GM12873 (cell line): Measurements from ENCODE around the gene HCN1.

Experiments used
- TF ChIP-seq, protein P1 (sequence below): IDR thresholded peaks from 2 replicates; pipeline ENCODE4 v1.5.1; 2012; ENCODE audit warnings: low read depth, mild to moderate bottlenecking, moderate library complexity, low read length, control low read depth; ENCODE audit not compliant: insufficient read depth; ENCODE audit errors: missing control alignments

Gene HCN1

DNA sequence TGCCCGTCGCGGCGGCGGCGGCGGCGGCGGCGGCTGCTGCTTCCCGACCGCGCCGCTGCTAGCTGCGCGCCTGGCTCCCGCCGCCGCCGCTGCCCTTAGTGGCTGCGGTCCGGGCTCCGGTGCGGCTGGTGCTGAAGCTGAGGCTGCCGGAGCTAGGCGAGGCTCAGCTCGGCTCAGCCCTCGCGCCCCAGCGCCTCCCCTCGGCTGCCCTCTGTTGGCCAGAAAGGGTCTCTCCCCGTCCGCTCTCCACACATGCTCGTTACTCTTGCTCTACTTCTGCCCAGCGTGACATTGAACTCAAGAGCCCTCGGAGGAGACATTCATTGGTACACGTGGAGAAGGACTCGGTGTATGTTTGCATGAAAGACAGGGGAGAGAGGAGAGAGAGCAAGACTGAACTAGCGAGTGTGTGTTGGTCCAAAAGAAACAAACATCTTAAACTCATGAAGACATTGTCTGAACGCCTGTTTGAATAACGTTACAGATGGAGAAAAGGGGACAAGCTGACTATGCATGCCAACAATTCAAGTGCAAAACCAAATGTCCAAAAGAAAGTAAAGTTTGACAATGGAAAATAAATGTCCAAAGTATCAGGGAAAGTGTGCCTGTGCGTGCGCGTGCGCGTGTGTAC is at the start of gene HCN1:
HCN1 (minus strand) TSS at position 175 of the 631 bp plus-strand sequence.
- TF ChIP-seq, protein P1, sequence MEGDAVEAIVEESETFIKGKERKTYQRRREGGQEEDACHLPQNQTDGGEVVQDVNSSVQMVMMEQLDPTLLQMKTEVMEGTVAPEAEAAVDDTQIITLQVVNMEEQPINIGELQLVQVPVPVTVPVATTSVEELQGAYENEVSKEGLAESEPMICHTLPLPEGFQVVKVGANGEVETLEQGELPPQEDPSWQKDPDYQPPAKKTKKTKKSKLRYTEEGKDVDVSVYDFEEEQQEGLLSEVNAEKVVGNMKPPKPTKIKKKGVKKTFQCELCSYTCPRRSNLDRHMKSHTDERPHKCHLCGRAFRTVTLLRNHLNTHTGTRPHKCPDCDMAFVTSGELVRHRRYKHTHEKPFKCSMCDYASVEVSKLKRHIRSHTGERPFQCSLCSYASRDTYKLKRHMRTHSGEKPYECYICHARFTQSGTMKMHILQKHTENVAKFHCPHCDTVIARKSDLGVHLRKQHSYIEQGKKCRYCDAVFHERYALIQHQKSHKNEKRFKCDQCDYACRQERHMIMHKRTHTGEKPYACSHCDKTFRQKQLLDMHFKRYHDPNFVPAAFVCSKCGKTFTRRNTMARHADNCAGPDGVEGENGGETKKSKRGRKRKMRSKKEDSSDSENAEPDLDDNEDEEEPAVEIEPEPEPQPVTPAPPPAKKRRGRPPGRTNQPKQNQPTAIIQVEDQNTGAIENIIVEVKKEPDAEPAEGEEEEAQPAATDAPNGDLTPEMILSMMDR: peak; percentile 79

DNA sequence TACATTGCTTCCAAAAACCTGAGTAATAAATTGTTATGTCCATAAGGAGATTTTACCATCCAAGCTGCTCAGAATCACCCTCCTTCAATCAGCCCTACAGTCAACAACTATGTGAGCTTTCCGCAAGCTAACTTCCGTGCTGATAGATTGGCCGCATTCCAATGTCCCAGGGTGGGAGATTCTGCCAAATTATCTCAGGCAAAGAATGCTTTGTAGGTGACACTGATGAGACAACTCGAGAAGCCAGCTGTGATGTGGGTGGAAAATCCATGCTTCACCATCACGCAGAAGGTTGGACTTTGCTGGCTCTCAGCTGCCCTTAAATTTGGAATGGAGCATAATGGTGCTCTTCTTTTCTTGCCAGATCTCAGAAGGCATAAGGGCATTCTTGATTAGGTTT is 44.9 kb upstream of the HCN1 start:
- TF ChIP-seq, protein P1: no peak

DNA sequence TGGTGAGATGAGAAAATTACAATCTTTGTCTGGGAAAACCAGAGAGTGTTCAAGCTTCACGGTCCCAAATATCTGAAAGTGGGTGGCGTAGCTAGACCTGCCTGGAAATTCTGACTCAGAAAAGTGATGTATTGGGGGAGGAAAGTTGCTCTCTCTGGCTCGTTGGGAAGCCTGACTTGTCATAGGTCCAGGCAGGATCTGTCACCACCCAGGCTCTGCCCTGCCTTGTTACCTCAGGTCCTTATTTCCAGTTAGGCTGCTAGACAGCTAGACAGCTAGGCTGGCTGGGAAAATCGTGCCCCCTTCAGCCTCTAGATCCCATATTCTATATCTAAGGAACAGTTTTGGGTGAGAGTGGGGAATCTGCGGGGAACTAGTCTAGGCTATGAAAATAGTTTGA is 41.0 kb upstream of the HCN1 start:
- TF ChIP-seq, protein P1: no peak

DNA sequence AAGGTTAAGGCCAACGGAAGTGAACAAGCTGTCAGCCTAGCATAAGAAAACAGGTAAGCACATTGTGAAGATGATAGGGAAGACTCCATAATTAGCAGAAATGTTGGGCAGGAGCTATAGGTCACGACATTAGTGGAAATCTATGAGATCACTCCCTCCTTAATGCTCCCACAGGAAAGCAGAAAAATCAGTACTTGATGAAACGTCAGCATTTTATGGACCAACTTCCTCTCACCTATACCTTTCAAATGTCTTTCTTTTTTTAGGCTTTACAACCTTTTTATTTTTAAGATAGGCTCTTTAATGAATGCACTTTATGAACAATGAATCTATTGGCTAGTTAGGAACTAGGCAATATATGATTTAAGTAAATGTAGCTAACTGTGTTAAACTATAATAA is 29.4 kb upstream of the HCN1 start:
- TF ChIP-seq, protein P1: no peak

DNA sequence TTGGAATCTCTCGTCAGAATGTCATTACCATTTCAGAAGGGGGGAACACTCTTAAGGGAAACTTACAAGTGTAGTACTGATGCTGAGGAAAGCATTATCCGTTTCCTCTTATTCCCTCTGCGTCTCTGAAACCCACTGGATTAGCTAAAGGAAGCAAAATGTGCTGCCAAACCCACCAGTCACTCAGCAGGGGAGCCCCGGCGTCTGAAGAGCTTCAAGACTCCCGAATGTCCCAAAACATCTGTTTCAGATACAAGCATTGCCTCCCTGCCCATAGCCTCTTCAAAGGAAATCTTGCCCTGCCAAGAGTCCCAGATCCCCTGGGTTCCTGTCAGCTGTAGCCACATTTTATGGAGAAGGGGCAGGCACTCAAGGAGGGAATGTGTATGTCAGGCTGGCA is 1.0 kb upstream of the HCN1 start:
- TF ChIP-seq, protein P1: no peak

- TF ChIP-seq, protein P1: no peak
Measured at GRCh38 chr5:45695804-45696156, 400 bp downstream of the HCN1 start.

DNA sequence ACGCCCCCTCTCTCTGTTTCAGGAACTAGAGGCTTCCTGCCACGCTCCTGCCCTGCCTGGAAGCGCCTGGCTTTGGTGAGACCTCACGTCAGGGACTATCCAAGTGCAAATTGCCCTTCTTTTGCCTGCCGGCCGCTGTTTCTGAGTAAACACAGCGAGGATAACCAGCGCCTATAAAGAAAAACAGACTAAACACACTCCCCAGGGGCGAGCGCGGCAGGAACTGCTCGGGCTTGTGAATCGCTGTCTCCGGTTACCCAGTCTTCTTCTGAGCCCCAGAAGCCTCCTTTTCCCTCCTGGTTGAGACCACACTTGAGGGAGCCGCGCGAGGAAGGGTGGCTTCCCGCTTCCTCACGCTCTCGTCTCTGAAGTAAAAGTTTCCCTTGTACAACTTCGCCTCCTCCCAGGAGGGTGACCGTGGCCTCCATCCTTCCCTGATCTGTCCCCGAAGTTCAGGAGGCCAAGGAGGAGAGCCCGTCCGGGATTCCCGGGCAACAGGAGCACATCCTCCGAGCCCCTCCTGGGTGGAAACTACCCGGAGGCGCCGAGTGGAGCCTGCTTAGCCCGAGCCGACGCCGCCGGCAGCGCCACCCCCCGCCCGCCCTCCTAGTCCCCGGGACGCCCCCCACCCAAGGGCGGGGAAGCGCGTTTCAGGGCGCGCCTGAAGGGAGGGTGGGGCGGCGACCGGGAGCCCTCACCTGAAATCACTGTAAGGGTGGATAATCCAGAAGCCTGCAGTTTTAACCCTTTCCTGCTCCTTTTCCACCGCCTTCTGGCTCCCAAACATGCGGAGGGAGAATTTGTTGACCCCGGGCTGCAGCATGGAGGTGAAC is 993 bp downstream of the HCN1 start:
- TF ChIP-seq, protein P1: no peak
